ENCODE measurements around the gene FEN1.

DNA sequence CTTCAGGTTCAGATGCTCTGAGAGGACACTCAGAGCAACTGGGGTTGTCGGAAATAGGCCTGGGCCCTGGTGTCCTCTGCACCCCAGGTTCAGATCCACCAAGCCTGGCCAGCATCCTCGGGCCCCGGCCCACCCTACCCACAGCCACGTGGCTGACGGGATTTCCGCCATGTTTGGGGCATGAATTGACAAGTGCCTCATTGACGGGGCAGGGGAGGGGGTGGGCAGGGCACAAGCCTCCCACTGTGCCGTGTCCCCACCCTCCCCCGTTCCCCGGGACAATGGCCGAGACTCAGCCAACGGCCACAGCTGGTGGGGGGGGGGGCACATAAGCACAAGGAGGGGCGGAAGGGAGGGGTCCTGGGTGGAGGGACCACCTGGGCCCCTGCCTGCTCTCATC is 31.8 kb upstream of the FEN1 start:
- TF ChIP-seq NRF1 (IDR thresholded peaks at IDR 0.05; ENCODE audit: low read depth, low read length) (no peak), EZH2phosphoT487 (IDR thresholded peaks at IDR 0.05; ENCODE audit: borderline replicate concordance, low read depth) (no peak), GATA2 (CRISPR knock-in tag; IDR thresholded peaks at IDR 0.05) (no peak), EP300 (IDR thresholded peaks at IDR 0.05; ENCODE audit: borderline replicate concordance in 1 of 2, low read depth in 1 of 2, low read length in 1 of 2) (no peak), NFIC (IDR thresholded peaks at IDR 0.05; ENCODE audit: borderline replicate concordance) (no peak)
- TF ChIP-seq, protein P1, sequence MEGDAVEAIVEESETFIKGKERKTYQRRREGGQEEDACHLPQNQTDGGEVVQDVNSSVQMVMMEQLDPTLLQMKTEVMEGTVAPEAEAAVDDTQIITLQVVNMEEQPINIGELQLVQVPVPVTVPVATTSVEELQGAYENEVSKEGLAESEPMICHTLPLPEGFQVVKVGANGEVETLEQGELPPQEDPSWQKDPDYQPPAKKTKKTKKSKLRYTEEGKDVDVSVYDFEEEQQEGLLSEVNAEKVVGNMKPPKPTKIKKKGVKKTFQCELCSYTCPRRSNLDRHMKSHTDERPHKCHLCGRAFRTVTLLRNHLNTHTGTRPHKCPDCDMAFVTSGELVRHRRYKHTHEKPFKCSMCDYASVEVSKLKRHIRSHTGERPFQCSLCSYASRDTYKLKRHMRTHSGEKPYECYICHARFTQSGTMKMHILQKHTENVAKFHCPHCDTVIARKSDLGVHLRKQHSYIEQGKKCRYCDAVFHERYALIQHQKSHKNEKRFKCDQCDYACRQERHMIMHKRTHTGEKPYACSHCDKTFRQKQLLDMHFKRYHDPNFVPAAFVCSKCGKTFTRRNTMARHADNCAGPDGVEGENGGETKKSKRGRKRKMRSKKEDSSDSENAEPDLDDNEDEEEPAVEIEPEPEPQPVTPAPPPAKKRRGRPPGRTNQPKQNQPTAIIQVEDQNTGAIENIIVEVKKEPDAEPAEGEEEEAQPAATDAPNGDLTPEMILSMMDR (IDR thresholded peaks at IDR 0.05) = no peak
- TF ChIP-seq, protein P2, sequence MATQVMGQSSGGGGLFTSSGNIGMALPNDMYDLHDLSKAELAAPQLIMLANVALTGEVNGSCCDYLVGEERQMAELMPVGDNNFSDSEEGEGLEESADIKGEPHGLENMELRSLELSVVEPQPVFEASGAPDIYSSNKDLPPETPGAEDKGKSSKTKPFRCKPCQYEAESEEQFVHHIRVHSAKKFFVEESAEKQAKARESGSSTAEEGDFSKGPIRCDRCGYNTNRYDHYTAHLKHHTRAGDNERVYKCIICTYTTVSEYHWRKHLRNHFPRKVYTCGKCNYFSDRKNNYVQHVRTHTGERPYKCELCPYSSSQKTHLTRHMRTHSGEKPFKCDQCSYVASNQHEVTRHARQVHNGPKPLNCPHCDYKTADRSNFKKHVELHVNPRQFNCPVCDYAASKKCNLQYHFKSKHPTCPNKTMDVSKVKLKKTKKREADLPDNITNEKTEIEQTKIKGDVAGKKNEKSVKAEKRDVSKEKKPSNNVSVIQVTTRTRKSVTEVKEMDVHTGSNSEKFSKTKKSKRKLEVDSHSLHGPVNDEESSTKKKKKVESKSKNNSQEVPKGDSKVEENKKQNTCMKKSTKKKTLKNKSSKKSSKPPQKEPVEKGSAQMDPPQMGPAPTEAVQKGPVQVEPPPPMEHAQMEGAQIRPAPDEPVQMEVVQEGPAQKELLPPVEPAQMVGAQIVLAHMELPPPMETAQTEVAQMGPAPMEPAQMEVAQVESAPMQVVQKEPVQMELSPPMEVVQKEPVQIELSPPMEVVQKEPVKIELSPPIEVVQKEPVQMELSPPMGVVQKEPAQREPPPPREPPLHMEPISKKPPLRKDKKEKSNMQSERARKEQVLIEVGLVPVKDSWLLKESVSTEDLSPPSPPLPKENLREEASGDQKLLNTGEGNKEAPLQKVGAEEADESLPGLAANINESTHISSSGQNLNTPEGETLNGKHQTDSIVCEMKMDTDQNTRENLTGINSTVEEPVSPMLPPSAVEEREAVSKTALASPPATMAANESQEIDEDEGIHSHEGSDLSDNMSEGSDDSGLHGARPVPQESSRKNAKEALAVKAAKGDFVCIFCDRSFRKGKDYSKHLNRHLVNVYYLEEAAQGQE (IDR thresholded peaks at IDR 0.05; ENCODE audit: low read depth, low read length) = no peak
